NT2/D1 (cell line): ENCODE data around the gene TUBGCP2.

Experiments
- YY1 ChIP-seq: IDR thresholded peaks from 2 replicates; pipeline ENCODE4 v1.6.1; 2011; ENCODE audit not compliant: insufficient read length, insufficient read depth
- ZNF274 ChIP-seq: IDR thresholded peaks from 2 replicates; pipeline ENCODE4 v1.6.1; 2011; ENCODE audit warnings: mild to moderate bottlenecking, low read depth, low read length

GRCh38 chr10:133262696-133263095 is 46.0 kb downstream of the TUBGCP2 start:
- TF ChIP-seq ZNF274 (no peak), YY1 (no peak)
